Esophagus squamous epithelium (tissue), 4 donors: ENCODE results near the gene CDC73.

ENCODE experiments used
- POLR2A ChIP-seq, 4 donors: fragments of 450-650 bp; IDR thresholded peaks; one replicate each; pipeline ENCODE4 v1.6.1; 2017; ENCODE audit warnings: antibody characterized with exemption in 4 of 4, mild to moderate bottlenecking in 4 of 4, moderate library complexity in 3 of 4
- TF ChIP-seq, protein P1 (sequence below), 6 experiments: fragments of 450-650 bp in 4 of 6; fragments of 200-600 bp in 2 of 6; sonication (generic) in 2 of 6; IDR thresholded peaks; one replicate each; pipeline ENCODE4 v1.5.1; 2016 to 2019; ENCODE audit warnings: antibody characterized with exemption in 6 of 6, mild to moderate bottlenecking in 4 of 6, moderate library complexity in 4 of 6

DNA sequence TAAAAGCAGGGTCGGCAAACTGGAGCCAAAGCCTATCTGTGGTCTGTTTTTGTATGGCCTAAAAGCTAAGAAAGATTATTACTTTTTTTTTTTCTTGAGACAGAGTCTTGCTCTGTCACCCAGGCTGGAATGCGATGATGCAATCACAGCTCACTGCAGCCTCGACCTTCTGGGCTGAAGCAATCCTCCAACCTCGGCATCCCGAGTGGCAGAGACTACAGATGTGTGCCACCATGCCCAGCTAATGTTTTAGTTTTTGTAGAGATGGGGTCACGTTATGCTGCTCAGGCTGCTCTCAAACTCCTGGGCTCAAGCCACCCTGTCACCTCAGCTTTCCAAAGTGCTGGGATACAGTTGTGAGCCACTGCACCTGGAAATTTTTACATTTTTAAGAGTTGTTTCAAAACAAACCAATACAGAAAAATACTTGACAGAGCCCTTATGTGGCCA, 10.2 kb upstream of the CDC73 start:
- TF ChIP-seq, protein P1, sequence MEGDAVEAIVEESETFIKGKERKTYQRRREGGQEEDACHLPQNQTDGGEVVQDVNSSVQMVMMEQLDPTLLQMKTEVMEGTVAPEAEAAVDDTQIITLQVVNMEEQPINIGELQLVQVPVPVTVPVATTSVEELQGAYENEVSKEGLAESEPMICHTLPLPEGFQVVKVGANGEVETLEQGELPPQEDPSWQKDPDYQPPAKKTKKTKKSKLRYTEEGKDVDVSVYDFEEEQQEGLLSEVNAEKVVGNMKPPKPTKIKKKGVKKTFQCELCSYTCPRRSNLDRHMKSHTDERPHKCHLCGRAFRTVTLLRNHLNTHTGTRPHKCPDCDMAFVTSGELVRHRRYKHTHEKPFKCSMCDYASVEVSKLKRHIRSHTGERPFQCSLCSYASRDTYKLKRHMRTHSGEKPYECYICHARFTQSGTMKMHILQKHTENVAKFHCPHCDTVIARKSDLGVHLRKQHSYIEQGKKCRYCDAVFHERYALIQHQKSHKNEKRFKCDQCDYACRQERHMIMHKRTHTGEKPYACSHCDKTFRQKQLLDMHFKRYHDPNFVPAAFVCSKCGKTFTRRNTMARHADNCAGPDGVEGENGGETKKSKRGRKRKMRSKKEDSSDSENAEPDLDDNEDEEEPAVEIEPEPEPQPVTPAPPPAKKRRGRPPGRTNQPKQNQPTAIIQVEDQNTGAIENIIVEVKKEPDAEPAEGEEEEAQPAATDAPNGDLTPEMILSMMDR (IDR thresholded peaks at IDR 0.05) = no peak
- no peak for TF ChIP-seq POLR2A (IDR thresholded peaks at IDR 0.05)
